DLD1 (cell line): ENCODE data around the gene ROBO1.

Source experiments
- in situ Hi-C: cut with HindIII; loops from 2 replicates; pipeline ENCODE4 v1.10.0; 2017; ENCODE audit warnings: low sequenced_read_pairs

The ROBO1 gene

DNA sequence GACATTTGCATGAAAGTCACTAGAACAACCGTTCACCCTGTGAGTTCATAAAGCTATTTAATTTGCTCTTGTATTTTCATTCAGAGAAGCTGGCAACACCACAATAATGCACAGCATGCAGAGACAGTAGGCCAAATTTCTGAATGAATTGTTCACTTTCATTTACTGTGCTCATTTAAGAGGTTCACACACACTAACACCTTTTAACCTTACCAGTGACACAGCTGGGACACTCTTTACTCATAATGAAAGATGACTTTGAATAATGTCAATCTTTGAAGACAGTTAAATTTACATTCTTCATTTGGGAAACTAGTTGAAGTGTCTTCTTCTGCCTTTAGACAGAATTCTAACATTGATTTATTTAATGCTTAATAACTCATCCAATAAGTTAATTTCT is 95.7 kb downstream of the ROBO1 start:
- in situ Hi-C loops = no loop called here

DNA sequence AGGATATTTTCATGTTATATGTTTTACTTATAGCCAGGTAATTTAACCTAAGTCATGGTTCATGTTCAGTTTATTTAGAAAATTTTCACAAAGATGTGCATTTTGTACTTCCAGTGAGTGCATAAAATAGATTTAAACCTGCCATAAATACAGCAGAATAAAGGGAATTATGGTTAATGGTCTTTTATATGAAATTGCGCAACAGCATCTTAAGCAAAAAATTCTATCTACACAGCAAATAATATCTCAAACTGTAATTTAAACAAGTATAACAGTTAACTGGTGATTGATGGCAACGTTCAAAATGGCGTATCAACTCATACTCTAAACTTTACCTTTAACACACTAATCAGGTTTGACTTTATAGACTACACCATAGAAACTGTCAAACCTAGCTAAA is 97.6 kb downstream of the ROBO1 start:
- in situ Hi-C loops = no loop called here

GRCh38 chr3:79664455-79664854 is 103.3 kb downstream of the ROBO1 start:
- in situ Hi-C loops = no loop called here

GRCh38 chr3:79661896-79662295 is 105.9 kb downstream of the ROBO1 start:
- in situ Hi-C loops = no loop called here

- in situ Hi-C loops = no loop called here
Measured at GRCh38 chr3:79657076-79657475, 110.7 kb downstream of the ROBO1 start.

GRCh38 chr3:79654019-79654418 is 113.8 kb downstream of the ROBO1 start:
- in situ Hi-C loops = no loop called here

DNA sequence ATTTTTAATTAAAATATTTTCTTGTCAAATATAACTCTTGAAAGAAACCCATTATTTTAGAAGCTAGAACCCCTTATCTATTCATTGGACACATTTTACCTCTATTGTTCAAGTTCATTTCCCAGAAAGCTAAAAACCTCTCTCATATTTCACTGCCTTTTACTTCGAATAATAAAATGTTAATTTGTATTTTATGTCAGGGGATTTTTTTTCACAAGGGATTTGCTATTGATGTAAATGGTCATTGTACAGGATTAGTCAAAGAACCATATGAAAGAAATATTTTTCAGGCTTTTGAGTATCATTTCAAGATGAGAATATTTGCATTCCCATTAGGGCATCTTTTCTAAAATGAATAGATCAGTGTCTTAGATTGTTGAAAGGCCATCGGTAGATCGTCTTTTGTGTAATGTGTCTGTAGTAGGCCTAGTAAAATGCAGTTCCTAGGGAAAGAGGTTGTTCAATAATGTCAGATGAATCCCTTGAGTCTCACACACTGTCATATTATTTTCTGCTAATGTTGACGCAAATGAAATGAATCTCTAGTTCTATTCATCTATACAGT is 114.5 kb downstream of the ROBO1 start:
- in situ Hi-C loops = no loop called here

GRCh38 chr3:79651536-79652065 is 116.2 kb downstream of the ROBO1 start:
- in situ Hi-C loops = no loop called here

DNA sequence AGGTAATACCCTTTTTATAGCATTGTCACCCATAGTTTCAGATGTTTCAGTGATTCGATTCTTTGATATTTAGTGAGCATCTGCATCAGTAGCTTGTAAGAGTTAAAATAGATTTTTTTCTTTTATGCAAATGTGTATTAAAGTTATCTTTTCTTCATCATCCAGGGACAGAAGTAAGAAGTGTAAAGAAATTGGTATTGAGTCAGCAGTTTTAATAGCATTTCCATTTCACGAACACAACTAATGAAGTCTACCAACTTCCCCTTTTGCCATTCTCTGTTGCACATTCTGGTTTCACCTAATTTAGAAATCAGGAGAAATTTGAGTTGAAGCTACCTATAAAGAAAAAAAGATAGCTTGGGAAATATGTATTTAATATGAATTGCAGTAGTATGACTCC is 127.9 kb downstream of the ROBO1 start:
- in situ Hi-C loops = no loop called here

DNA sequence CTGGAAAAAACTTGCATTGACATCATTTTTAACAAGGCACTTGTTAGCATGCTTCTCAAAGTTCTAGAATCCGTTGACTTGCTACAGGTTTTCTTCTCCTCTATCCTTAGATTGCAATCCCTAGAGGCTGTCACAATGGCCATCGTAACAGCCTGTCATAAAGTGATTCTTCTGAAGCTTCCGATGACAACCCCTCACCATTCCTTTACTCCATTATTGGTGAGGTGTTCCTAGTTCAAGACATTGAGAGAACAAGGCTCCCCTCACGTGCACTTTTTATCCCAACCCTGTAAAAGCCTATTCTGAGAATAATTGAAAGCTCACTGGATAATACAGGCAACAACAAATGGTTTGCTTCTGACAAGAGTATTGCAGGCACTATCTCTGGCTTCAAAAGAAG is 131.4 kb downstream of the ROBO1 start:
- in situ Hi-C loops = no loop called here

GRCh38 chr3:79632842-79633241 is 135.0 kb downstream of the ROBO1 start:
- in situ Hi-C loops = no loop called here

DNA sequence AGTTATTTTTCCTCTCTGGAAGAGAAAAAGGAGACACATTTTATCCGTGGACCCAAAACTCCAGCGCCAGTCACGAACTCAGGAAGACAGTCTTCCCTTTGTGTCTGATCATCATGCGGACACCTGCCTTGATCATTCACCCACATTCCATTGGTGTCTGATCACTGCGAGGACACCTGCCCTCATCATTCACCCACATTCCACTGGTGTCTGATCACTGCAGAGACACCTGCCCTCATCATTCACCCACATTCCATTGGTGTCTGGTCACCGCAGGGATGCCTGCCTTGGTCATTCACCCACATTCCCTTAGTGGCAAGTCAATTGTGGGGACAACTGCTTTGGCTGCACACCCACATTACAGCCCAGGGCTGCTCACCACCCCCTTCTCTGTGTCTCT is 148.9 kb downstream of the ROBO1 start:
- in situ Hi-C loops = no loop called here

DNA sequence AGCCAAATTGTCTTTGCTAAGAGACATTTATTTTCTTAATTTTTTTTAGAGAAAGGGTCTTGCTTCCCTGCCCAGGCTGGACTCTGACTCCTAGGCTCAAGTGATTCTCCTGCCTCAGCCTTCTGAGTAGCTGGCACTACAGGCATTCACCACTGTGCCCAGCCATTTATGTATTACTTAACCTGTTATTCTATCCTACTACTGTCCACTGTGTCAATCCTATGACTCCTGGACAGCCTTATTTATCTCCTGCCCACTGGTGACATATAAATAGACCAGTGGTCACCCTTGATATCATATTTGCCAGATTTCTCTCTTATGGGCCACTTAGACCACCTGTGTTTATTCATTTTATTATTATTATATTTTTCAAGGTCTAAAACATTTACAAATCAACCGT is 161.4 kb downstream of the ROBO1 start:
- in situ Hi-C loops = no loop called here

- in situ Hi-C loops = no loop called here
Measured at GRCh38 chr3:79604681-79605080, 163.1 kb downstream of the ROBO1 start.

DNA sequence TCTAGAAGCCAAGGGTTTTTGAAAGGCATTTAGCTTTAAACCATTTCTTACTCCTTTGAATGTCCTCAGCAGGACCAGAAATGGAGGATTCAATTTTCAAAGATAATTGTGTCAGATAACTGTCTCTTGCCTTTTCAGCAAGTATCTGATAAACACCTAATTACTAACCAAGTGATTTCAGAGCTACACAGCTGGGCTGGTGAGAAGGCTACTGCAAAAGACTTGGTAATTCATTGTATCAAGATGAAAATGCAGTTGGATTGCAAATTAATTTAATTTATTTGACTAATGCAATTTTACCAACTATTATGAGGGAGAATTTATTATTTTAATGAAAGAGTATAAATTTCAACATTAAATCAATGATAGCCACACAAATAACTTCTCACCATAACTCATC is 165.4 kb downstream of the ROBO1 start:
- in situ Hi-C loops = no loop called here

DNA sequence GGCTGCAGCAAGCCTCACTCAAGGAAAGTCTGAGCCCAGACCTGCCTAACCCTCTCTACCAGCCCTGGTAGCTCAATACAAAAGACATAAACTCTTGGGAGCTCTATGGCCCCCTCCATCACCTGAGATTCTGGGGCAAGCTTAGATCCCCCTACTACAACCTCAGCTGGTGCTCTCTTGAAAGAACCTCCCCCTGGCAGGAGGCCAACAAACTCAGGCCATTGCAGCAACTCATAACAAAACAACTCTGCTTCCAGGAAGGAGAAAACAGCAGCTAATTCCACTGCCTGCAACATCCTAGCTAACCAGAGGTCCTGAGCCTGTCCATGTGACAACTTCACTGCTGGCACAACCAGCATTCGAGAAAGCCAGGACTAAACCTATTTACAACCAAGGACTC is 169.2 kb downstream of the ROBO1 start:
- in situ Hi-C loops = no loop called here

GRCh38 chr3:79597709-79598108 is 170.1 kb downstream of the ROBO1 start:
- in situ Hi-C loops = no loop called here

DNA sequence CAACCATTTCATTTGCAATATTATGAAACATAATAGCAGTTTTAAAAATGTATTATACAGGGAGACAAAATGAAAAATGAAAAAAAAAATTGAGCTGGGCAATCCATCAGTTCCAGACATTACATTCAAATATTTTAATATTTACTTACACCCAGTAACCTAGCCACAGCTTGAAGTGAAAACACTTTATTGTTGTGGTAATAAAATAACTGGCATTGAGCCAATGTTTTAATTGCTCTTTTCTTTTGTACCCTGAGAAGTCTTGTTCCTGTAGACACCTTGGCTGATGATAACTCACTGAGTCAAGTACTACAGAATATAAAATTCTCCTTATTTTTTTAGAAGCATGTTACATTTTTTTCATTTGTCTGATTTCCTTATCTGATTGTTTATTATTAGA is 180.6 kb downstream of the ROBO1 start:
- in situ Hi-C loops = no loop called here

DNA sequence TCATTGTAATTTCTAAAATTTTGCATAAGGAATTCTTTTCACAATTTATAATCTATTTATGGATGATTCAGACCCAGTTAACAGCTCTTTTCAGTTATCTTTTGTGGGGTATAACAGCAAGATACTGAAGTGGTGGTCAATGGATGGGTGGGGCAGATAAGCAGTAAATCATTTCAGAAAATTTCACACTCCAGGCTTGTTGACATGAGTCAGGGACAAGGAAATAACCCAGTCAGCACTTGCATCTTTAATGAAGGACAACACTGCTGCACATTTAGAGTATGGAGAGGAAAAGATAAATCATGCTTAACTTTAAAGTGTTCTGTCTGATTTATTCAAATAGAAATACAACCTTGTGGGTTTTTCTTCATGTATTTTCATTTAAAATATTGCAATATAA is 181.6 kb downstream of the ROBO1 start:
- in situ Hi-C loops = no loop called here

GRCh38 chr3:79572930-79573329 is 194.9 kb downstream of the ROBO1 start:
- in situ Hi-C loops = no loop called here

DNA sequence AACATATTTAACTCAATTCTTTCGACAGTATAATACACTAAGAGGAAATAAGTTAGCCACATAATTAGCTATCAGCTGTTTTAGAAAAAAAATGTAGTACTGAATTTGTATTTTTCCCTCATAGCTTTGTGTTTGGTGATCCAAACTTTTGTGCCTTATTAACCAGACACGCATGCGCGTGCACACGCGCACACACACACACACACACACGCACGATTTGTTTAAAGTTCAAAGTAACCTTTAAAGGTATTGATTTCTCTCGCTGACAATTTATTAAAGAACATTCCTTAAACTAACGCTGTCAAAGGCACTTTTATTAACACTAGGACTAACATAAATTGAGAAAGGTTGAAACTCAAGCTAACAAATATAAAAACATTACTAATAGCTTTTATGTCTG is 198.9 kb downstream of the ROBO1 start:
- in situ Hi-C loops = no loop called here

GRCh38 chr3:79564192-79564591 is 203.6 kb downstream of the ROBO1 start:
- in situ Hi-C loops = no loop called here

DNA sequence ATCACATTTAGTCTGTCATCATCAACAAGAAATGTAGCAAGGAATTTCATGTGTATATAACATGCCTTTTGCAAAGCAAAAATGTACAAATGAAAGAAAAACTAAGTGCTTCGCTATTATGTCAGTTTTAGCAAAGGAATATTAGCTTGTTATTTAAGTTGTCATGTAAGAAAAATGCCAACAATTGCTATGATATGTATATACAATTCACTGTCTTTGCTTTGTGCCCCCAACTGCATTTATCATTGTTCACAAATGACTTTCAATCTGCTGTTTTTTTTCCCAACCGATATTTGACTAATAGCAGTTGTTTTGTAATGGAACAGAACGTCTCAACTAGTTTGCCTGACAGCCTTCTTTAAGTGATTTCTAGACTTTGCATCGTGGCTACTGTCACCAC is 207.1 kb downstream of the ROBO1 start:
- in situ Hi-C loops = no loop called here
